Retinal pigment epithelial cell (primary cell): Measurements from ENCODE around the gene ZNF80.

ENCODE experiments used
- DNase-seq: peaks from one replicate; pipeline ENCODE4 v3.0.0-alpha.2; 2010; ENCODE audit warnings: low read depth
- H3K4me3 ChIP-seq: 2 replicates; pipeline ENCODE4 v1.5.1; 2011; ENCODE audit warnings: mild to moderate bottlenecking, low read length, control low read depth, moderate library complexity
- CTCF ChIP-seq: conservative IDR thresholded peaks from 2 replicates; pipeline ENCODE4 v1.5.1; 2011; ENCODE audit warnings: low read depth, low read length, control low read depth, inconsistent platforms

The ZNF80 gene

GRCh38 chr3:114234745-114235144 is 2.6 kb downstream of the ZNF80 start:
- no peak for TF ChIP-seq CTCF
- H3K4me3 ChIP-seq, result no peak overlapping the region
- no peak for DNase-seq

GRCh38 chr3:114231616-114232015 is 5.8 kb downstream of the ZNF80 start:
- TF ChIP-seq CTCF, result no peak
- no peak for DNase-seq
- H3K4me3 ChIP-seq, result no peak overlapping the region

- DNase-seq, result no peak
- H3K4me3 ChIP-seq, result no peak overlapping the region
- no peak for TF ChIP-seq CTCF
These were observed 10.3 kb downstream of the ZNF80 start for GRCh38 chr3:114227076-114227475.

- DNase-seq, result no peak
- TF ChIP-seq CTCF, result no peak
- H3K4me3 ChIP-seq, result no peak overlapping the region
These were observed 11.1 kb downstream of the ZNF80 start for GRCh38 chr3:114226313-114226712.

- no peak for TF ChIP-seq CTCF
- no peak for DNase-seq
- H3K4me3 ChIP-seq, result no peak overlapping the region
These were observed 14.2 kb downstream of the ZNF80 start for GRCh38 chr3:114223143-114223542.

- no peak for TF ChIP-seq CTCF
- H3K4me3 ChIP-seq, result no peak overlapping the region
- no peak for DNase-seq
These were observed 15.5 kb downstream of the ZNF80 start for GRCh38 chr3:114221881-114222264.

GRCh38 chr3:114221165-114221880 is 16.1 kb downstream of the ZNF80 start:
- no peak for TF ChIP-seq CTCF
- H3K4me3 ChIP-seq, result no peak overlapping the region
- no peak for DNase-seq
